ENCODE measurements around the gene SLC2A5. TPM values are rescaled to one million over a fixed set of nuclear protein-coding genes. Genes with fewer than 3 reads are reported as not detected.

SLC2A5 gene
- total RNA-seq, 1 experiment from 2014 or later, result not detected

- Histone ChIP-seq H3K9me3 (ENCODE audit: low read depth, low read length, poor library complexity, severe bottlenecking) (no peaks in the 10 kb centered on the region), H3K27me3 (replicated peaks; ENCODE audit: insufficient read depth, low read depth, low read length, poor library complexity) (no peaks in the 10 kb centered on the region), H3K27ac (ENCODE audit: low read depth, low read length, poor library complexity, severe bottlenecking) (no peak overlapping the region), H3K36me3 (ENCODE audit: insufficient read depth, low read length, poor library complexity, severe bottlenecking) (no peaks in the 10 kb centered on the region), H3K4me1 (ENCODE audit: insufficient read depth, low read length, poor library complexity, severe bottlenecking) (no peaks in the 10 kb centered on the region), H3K4me3 (ENCODE audit: low read depth, low read length, poor library complexity, severe bottlenecking) (no peak overlapping the region)
- intact Hi-C loops (cut with micrococcal nuclease; ENCODE audit: unreplicated experiment), result no loop called here
- TF ChIP-seq CTCF (conservative IDR thresholded peaks at IDR 0.05; ENCODE audit: low read depth, low read length), result no peak
- TF ChIP-seq EZH2 (IDR thresholded peaks at IDR 0.05; ENCODE audit: borderline replicate concordance, low read depth, low read length, poor library complexity, severe bottlenecking), result no peak
- BruUV-seq (replicated peaks), result no TSS peak
- ChIA-PET POLR2A (ENCODE audit: low non-redundant PET) (no interaction called here), CTCF (no interaction called here)
- no peak for DNase-seq (ENCODE audit: low spot score)
Observed at GRCh38 chr1:9018333-9018732, 51.1 kb downstream of the SLC2A5 start.

- H3K4me3 ChIP-seq (ENCODE audit: low read depth, low read length, poor library complexity, severe bottlenecking), result no peak overlapping the region
- H3K27me3 ChIP-seq (replicated peaks; ENCODE audit: insufficient read depth, low read depth, low read length, poor library complexity), result no peaks in the 10 kb centered on the region
- no peaks in the 10 kb centered on the region for H3K4me1 ChIP-seq (ENCODE audit: insufficient read depth, low read length, poor library complexity, severe bottlenecking)
- H3K9me3 ChIP-seq (ENCODE audit: low read depth, low read length, poor library complexity, severe bottlenecking), result no peaks in the 10 kb centered on the region
- POLR2A ChIA-PET (ENCODE audit: low non-redundant PET), result no interaction called here
- no peak overlapping the region for H3K27ac ChIP-seq (ENCODE audit: low read depth, low read length, poor library complexity, severe bottlenecking)
- DNase-seq (ENCODE audit: low spot score), result no peak
- intact Hi-C loops (cut with micrococcal nuclease; ENCODE audit: unreplicated experiment), result no loop called here
- no peak for TF ChIP-seq EZH2 (IDR thresholded peaks at IDR 0.05; ENCODE audit: borderline replicate concordance, low read depth, low read length, poor library complexity, severe bottlenecking)
- no peak for TF ChIP-seq CTCF (conservative IDR thresholded peaks at IDR 0.05; ENCODE audit: low read depth, low read length)
- CTCF ChIA-PET, result interaction anchor here (0.6 kb wide), 1 partner anchor 9 kb away, joined by 4 read pairs; no protein-coding TSS in a partner anchor
- no TSS peak for BruUV-seq (replicated peaks)
- H3K36me3 ChIP-seq (ENCODE audit: insufficient read depth, low read length, poor library complexity, severe bottlenecking), result no peaks in the 10 kb centered on the region
Observed at GRCh38 chr1:9016455-9016854, 53.0 kb downstream of the SLC2A5 start.

- intact Hi-C loops (cut with micrococcal nuclease; ENCODE audit: unreplicated experiment), result no loop called here
Observed at GRCh38 chr1:9014475-9015375, 54.7 kb downstream of the SLC2A5 start.

More at GRCh38 chr1:9014475-9015375, 54.7 kb downstream of the SLC2A5 start:
- ChIA-PET CTCF (interaction anchor here (2.2 kb wide), 1 partner anchor 10 kb away, joined by 11 read pairs; no protein-coding TSS in a partner anchor), POLR2A (ENCODE audit: low non-redundant PET) (no interaction called here)
- Histone ChIP-seq H3K9me3 (ENCODE audit: low read depth, low read length, poor library complexity, severe bottlenecking) (no peaks in the 10 kb centered on the region), H3K27ac (ENCODE audit: low read depth, low read length, poor library complexity, severe bottlenecking) (no peak overlapping the region), H3K27me3 (replicated peaks; ENCODE audit: insufficient read depth, low read depth, low read length, poor library complexity) (no peaks in the 10 kb centered on the region), H3K36me3 (ENCODE audit: insufficient read depth, low read length, poor library complexity, severe bottlenecking) (no peaks in the 10 kb centered on the region), H3K4me3 (ENCODE audit: low read depth, low read length, poor library complexity, severe bottlenecking) (no peak overlapping the region), H3K4me1 (ENCODE audit: insufficient read depth, low read length, poor library complexity, severe bottlenecking) (no peaks in the 10 kb centered on the region)
- no peak for DNase-seq (ENCODE audit: low spot score)
- TF ChIP-seq EZH2 (IDR thresholded peaks at IDR 0.05; ENCODE audit: borderline replicate concordance, low read depth, low read length, poor library complexity, severe bottlenecking), result no peak
- TF ChIP-seq CTCF (conservative IDR thresholded peaks at IDR 0.05; ENCODE audit: low read depth, low read length), result no peak
- no TSS peak for BruUV-seq (replicated peaks)

Measured in A673 (cell line).